ENCODE data around the gene KLHL29. TPM values are rescaled to one million over a fixed set of nuclear protein-coding genes. Genes with fewer than 3 reads are reported as not detected.

The KLHL29 gene
- total RNA-seq, 1 experiment from 2014 or later = 16.7 TPM

DNA sequence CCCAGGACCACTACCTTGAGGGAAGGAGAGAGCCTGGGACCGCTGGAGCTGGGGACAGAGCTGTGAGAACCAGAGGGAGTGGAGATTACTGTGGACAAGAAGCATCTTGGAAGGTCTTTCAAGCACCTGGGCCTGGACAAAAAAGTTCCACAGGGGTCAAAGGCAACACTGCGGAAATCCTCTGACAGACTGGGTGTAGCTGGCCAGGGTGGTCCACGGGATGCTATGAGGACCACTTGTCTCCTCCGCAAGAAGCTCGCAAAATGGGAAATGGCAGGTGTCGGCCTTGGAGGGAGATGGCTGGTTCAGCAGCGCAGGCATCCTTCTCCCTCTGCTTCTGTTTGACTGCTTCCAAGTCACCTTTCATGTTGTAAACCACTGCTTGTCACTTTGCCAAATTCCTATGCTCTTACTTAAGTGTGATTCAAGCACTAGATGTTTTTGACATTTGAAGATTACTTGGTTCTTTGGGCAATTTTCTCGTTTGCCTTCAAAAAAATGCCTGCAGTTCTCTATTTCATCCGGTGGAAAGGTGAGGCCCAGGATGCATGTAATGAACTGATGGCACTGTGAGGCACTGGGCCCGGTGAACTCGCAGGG lies 27.7 kb downstream of the KLHL29 start:
- Histone ChIP-seq H2AFZ (ENCODE audit: low read depth, low read length, poor library complexity, severe bottlenecking) (no peak overlapping the region), H3K9me2 (ENCODE audit: insufficient read depth) (no peaks in the 10 kb centered on the region), H3K27me3 (ENCODE audit: insufficient read depth, low read length) (no peaks in the 10 kb centered on the region), H3K9ac (ENCODE audit: low read length) (no peak overlapping the region), H3K4me3 (replicated peaks in 1 of 2; ENCODE audit: low read depth in 1 of 2, low read length in 2 of 2) (no peak overlapping the region), H3K27ac (ENCODE audit: low read depth, low read length) (no peak overlapping the region), H3K36me3 (ENCODE audit: control insufficient read depth in 1 of 2, insufficient read depth in 2 of 2, low read length in 2 of 2) (no peaks in the 10 kb centered on the region), H3K4me2 (ENCODE audit: low read length) (no peak overlapping the region), H4K20me1 (ENCODE audit: insufficient read depth) (no peaks in the 10 kb centered on the region), H3K79me2 (ENCODE audit: insufficient read depth, low read length) (peaks cover 21% of the 10 kb centered on the region; the same call in 1 of the 2 replicates), H3K4me1 (ENCODE audit: control insufficient read depth in 1 of 2, insufficient read depth in 2 of 2, low read length in 2 of 2) (peaks cover 0 to 23% of the 10 kb centered on the region in 2 experiments; a peak in 1 of 4 replicates), H3K9me3 (ENCODE audit: control insufficient read depth in 1 of 2, insufficient read depth in 1 of 2, low read depth in 1 of 2, low read length in 2 of 2) (no peaks in the 10 kb centered on the region)
- ChIA-PET CTCF (no interaction called here), RAD21 (ENCODE audit: low non-redundant PET in 1 of 2, low total read pairs in 2 of 2, uncharacterized antibody in 2 of 2, unreplicated experiment in 2 of 2) (no interaction called here), POLR2A (no interaction called here)
- TF ChIP-seq SIN3A (IDR thresholded peaks at IDR 0.05; ENCODE audit: low read depth) (no peak), ZNF274 (IDR thresholded peaks at IDR 0.05; ENCODE audit: low read depth, low read length) (no peak), TCF7L2 (IDR thresholded peaks at IDR 0.05; ENCODE audit: borderline replicate concordance, extremely low read depth, insufficient read depth, insufficient read length) (no peak), ZFX (IDR thresholded peaks at IDR 0.05) (no peak), SRF (IDR thresholded peaks at IDR 0.05; ENCODE audit: low read depth) (no peak)
- TF ChIP-seq, protein P1, sequence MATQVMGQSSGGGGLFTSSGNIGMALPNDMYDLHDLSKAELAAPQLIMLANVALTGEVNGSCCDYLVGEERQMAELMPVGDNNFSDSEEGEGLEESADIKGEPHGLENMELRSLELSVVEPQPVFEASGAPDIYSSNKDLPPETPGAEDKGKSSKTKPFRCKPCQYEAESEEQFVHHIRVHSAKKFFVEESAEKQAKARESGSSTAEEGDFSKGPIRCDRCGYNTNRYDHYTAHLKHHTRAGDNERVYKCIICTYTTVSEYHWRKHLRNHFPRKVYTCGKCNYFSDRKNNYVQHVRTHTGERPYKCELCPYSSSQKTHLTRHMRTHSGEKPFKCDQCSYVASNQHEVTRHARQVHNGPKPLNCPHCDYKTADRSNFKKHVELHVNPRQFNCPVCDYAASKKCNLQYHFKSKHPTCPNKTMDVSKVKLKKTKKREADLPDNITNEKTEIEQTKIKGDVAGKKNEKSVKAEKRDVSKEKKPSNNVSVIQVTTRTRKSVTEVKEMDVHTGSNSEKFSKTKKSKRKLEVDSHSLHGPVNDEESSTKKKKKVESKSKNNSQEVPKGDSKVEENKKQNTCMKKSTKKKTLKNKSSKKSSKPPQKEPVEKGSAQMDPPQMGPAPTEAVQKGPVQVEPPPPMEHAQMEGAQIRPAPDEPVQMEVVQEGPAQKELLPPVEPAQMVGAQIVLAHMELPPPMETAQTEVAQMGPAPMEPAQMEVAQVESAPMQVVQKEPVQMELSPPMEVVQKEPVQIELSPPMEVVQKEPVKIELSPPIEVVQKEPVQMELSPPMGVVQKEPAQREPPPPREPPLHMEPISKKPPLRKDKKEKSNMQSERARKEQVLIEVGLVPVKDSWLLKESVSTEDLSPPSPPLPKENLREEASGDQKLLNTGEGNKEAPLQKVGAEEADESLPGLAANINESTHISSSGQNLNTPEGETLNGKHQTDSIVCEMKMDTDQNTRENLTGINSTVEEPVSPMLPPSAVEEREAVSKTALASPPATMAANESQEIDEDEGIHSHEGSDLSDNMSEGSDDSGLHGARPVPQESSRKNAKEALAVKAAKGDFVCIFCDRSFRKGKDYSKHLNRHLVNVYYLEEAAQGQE (IDR thresholded peaks at IDR 0.05; ENCODE audit: low read depth) = no peak
- intact Hi-C loops (cut with micrococcal nuclease) = no loop called here
- no TSS peak for BruUV-seq (replicated peaks)
- ATAC-seq (no peak), DNase-seq (ENCODE audit: low read depth, low spot score) (no peak)
